Vagina (tissue), 2 donors: ENCODE measurements around the gene CREB5.

Experiments used
- CTCF ChIP-seq, 3 experiments: fragments of 450-650 bp in 2 of 3; fragments of 200-600 bp in 1 of 3; sonication (generic) in 1 of 3; IDR thresholded peaks; one replicate each; pipeline ENCODE4 v1.5.1; 2017 to 2019; ENCODE audit warnings: antibody characterized with exemption in 3 of 3, mild to moderate bottlenecking in 2 of 3, moderate library complexity in 2 of 3
- POLR2A ChIP-seq, 2 donors: fragments of 450-650 bp; IDR thresholded peaks; one replicate each; pipeline ENCODE4 v1.6.1; 2017; ENCODE audit warnings: antibody characterized with exemption in 2 of 2, mild to moderate bottlenecking in 2 of 2, moderate library complexity in 2 of 2
- POLR2AphosphoS5 ChIP-seq, 2 donors: sonication (generic); formaldehyde crosslinking; IDR thresholded peaks; one replicate each; pipeline ENCODE4 v1.9.0; 2017; ENCODE audit warnings: antibody characterized with exemption in 2 of 2, mild to moderate bottlenecking in 2 of 2, low read depth in 1 of 2; ENCODE audit not compliant: insufficient read depth in 1 of 2

- TF ChIP-seq POLR2AphosphoS5 (IDR thresholded peaks at IDR 0.05; ENCODE audit: insufficient read depth in 1 of 2, low read depth in 1 of 2) (no peak), CTCF (IDR thresholded peaks at IDR 0.05) (no peak), POLR2A (IDR thresholded peaks at IDR 0.05) (no peak)
Observed at GRCh38 chr7:28854750-28855074, 442.4 kb downstream of the CREB5 start.
